ENCODE data around the gene COX5B. TPM values are rescaled to one million over a fixed set of nuclear protein-coding genes. Genes with fewer than 3 reads are reported as not detected.
A peak's percentile ranks its signal among the peaks of the same experiment; 100 is the strongest.

The COX5B gene
- total and polyA plus RNA-seq, 9 of the 15 experiments (the other 6 are each of a cell fraction or from before 2014, with no cell fraction given): 154 to 1,424 (median 487) TPM

DNA sequence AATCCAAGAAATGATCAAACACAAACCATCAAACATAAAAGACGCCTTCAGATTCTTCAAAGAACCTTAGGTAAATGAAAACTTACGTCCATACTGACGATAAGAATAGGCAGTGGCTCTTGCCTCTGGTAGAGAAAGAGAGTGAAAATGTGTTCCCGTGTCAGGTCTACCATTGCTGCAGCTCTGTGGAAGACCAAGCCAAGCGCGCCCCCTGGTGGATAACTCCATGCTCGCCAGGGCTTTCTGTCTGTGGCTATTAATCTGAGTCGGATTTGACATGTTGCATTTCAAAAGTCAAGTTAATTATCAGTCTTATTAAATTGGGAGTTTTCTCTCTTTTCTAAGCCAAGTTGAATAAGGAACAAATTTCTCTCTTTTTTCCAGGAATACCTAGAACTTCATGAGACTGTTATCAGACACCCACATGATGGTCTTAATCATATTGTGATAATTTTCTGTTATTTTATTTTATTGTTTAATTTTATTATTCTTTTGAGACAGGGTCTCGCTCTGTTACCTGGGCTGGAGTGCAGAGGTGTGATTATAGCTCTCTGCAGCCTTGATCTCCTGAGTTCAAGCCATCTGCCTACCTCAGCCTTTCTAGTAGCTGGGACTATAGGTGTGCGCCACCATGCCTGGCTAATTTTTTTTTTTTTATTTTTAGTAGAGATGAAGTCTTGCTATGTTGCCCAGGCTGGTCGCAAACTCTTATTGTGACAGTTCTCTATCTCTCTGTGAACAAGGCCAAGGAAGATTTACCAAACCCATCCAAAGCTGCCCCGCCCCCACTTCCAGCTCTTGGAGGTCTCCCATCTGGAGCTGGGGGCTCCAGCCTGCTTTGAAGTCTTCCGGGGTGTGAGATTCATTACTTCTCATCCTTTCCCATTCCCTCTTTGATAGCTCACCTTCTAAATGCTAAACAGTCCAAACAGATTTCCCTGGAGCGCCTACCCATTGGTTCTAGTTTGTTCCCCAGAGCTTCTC, 51.7 kb downstream of the COX5B start (continued):
- TF ChIP-seq, protein P1, sequence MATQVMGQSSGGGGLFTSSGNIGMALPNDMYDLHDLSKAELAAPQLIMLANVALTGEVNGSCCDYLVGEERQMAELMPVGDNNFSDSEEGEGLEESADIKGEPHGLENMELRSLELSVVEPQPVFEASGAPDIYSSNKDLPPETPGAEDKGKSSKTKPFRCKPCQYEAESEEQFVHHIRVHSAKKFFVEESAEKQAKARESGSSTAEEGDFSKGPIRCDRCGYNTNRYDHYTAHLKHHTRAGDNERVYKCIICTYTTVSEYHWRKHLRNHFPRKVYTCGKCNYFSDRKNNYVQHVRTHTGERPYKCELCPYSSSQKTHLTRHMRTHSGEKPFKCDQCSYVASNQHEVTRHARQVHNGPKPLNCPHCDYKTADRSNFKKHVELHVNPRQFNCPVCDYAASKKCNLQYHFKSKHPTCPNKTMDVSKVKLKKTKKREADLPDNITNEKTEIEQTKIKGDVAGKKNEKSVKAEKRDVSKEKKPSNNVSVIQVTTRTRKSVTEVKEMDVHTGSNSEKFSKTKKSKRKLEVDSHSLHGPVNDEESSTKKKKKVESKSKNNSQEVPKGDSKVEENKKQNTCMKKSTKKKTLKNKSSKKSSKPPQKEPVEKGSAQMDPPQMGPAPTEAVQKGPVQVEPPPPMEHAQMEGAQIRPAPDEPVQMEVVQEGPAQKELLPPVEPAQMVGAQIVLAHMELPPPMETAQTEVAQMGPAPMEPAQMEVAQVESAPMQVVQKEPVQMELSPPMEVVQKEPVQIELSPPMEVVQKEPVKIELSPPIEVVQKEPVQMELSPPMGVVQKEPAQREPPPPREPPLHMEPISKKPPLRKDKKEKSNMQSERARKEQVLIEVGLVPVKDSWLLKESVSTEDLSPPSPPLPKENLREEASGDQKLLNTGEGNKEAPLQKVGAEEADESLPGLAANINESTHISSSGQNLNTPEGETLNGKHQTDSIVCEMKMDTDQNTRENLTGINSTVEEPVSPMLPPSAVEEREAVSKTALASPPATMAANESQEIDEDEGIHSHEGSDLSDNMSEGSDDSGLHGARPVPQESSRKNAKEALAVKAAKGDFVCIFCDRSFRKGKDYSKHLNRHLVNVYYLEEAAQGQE (IDR thresholded peaks at IDR 0.05; ENCODE audit: borderline replicate concordance): peak; percentile 98
- TF ChIP-seq, protein P1 (CRISPR knock-in tag; IDR thresholded peaks at IDR 0.05; ENCODE audit: low read depth): no peak
- peak; percentile 81; the same call in 1 of the 2 replicates for TF ChIP-seq STAG1 (CRISPR knock-in tag; IDR thresholded peaks at IDR 0.05; ENCODE audit: borderline replicate concordance)
- no peak for TF ChIP-seq HCFC1 (IDR thresholded peaks at IDR 0.05; ENCODE audit: low read depth, low read length)
- TF ChIP-seq ZBTB12 (CRISPR knock-in tag; IDR thresholded peaks at IDR 0.05): no peak
- peak; percentile 100 for TF ChIP-seq SMC3 (conservative IDR thresholded peaks at IDR 0.05; ENCODE audit: insufficient read depth, low read depth, low read length)
- TF ChIP-seq PBX2 (CRISPR knock-in tag; IDR thresholded peaks at IDR 0.05; ENCODE audit: low read depth): no peak
- peak; percentile 88 for TF ChIP-seq PBX2 (tag; conservative IDR thresholded peaks at IDR 0.05; ENCODE audit: low read depth)
- TF ChIP-seq, protein P2, sequence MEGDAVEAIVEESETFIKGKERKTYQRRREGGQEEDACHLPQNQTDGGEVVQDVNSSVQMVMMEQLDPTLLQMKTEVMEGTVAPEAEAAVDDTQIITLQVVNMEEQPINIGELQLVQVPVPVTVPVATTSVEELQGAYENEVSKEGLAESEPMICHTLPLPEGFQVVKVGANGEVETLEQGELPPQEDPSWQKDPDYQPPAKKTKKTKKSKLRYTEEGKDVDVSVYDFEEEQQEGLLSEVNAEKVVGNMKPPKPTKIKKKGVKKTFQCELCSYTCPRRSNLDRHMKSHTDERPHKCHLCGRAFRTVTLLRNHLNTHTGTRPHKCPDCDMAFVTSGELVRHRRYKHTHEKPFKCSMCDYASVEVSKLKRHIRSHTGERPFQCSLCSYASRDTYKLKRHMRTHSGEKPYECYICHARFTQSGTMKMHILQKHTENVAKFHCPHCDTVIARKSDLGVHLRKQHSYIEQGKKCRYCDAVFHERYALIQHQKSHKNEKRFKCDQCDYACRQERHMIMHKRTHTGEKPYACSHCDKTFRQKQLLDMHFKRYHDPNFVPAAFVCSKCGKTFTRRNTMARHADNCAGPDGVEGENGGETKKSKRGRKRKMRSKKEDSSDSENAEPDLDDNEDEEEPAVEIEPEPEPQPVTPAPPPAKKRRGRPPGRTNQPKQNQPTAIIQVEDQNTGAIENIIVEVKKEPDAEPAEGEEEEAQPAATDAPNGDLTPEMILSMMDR (IDR thresholded peaks at IDR 0.05 in 2 of 3, conservative IDR thresholded peaks at IDR 0.05 in 1 of 3; ENCODE audit: insufficient read depth in 2 of 3, low read depth in 1 of 3, low read length in 3 of 3): peak; percentile 94 to 99 (median 97)
- TF ChIP-seq ZFP36 (IDR thresholded peaks at IDR 0.05; ENCODE audit: low read depth, low read length, partially characterized antibody): peak; percentile 46

Data from K562 (cell line).